Measurements from ENCODE around the gene TRAIP.

Gene TRAIP

GRCh38 chr3:49868862-49869466, 12.6 kb upstream of the TRAIP start:
- Histone ChIP-seq H3K4me1 (ENCODE audit: control insufficient read depth, insufficient read depth, low read length) (no peaks in the 10 kb centered on the region), H3K27ac (ENCODE audit: low read depth, low read length) (no peak overlapping the region), H3K4me3 (ENCODE audit: low read length) (peak overlapping the region; percentile 44), H3K36me3 (ENCODE audit: control insufficient read depth, insufficient read depth, low read length) (no peaks in the 10 kb centered on the region), H3K9ac (ENCODE audit: low read length) (no peak overlapping the region), H3K27me3 (ENCODE audit: control insufficient read depth, insufficient read depth, low read length) (peaks cover 15% of the 10 kb centered on the region)

GRCh38 chr3:49867871-49868321, 11.5 kb upstream of the TRAIP start:
- no peak overlapping the region for H3K4me3 ChIP-seq (ENCODE audit: low read length)
- no peak overlapping the region for H3K9ac ChIP-seq (ENCODE audit: low read length)
- no peak overlapping the region for H3K27ac ChIP-seq (ENCODE audit: low read depth, low read length)
- peaks cover 15% of the 10 kb centered on the region for H3K27me3 ChIP-seq (ENCODE audit: control insufficient read depth, insufficient read depth, low read length)
- H3K36me3 ChIP-seq (ENCODE audit: control insufficient read depth, insufficient read depth, low read length), result no peaks in the 10 kb centered on the region
- H3K4me1 ChIP-seq (ENCODE audit: control insufficient read depth, insufficient read depth, low read length), result no peaks in the 10 kb centered on the region

DNA sequence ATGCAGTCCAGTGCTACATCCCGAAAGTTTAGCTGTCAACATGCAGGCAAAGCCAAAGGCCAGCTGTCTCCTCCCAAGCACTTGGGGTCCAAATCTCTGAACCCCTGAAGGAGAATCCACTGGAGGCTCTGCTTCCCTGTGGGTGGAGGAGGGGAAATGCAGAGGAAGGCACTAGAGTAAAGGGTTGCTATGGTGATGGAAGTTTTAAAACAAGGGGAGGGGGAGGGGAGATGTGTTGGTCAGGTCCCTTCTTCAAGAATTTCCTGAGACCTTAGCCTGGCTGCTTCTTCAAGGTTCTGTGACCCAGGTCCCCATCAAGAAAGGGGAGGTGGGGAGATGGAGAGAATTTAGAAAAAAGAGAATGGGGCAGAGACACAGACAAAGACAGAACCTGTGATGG, 11.0 kb upstream of the TRAIP start:
- Histone ChIP-seq H3K27me3 (ENCODE audit: control insufficient read depth, insufficient read depth, low read length) (peaks cover 15% of the 10 kb centered on the region), H3K36me3 (ENCODE audit: control insufficient read depth, insufficient read depth, low read length) (no peaks in the 10 kb centered on the region), H3K9ac (ENCODE audit: low read length) (no peak overlapping the region), H3K4me1 (ENCODE audit: control insufficient read depth, insufficient read depth, low read length) (no peaks in the 10 kb centered on the region), H3K4me3 (ENCODE audit: low read length) (no peak overlapping the region), H3K27ac (ENCODE audit: low read depth, low read length) (no peak overlapping the region)

DNA sequence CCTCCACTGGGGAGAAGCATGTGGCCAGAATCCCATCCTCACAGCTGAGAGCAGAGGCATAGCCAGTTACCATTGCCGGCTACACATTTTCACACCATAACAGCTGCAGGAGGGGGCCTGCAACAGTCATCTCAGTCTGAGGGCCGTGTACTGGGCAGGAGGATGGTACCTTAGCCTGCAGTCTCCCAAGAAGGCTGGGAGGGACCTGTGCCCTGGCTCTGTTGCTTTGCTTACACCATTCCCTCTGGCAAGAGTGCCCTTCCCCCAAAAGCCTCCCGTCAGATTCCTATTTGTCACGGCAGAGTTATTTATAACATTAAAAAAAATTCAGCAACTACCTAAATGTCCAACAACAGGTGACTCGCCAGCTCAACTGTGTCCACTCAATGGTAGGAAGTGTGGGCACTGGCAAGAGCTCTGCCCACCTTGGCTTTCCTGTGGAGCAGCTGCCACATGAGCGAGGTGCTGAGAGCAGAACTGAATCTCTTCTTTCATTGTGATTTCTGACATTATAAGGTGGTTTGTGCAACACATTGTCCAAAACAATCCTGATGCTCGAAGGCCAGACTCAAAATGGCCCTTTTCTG, 8.9 kb upstream of the TRAIP start:
- Histone ChIP-seq H3K9ac (ENCODE audit: low read length) (no peak overlapping the region), H3K4me1 (ENCODE audit: control insufficient read depth, insufficient read depth, low read length) (no peaks in the 10 kb centered on the region), H3K4me3 (ENCODE audit: low read length) (no peak overlapping the region), H3K36me3 (ENCODE audit: control insufficient read depth, insufficient read depth, low read length) (no peaks in the 10 kb centered on the region), H3K27ac (ENCODE audit: low read depth, low read length) (no peak overlapping the region), H3K27me3 (ENCODE audit: control insufficient read depth, insufficient read depth, low read length) (peaks cover 10% of the 10 kb centered on the region)

GRCh38 chr3:49864505-49864904, 8.1 kb upstream of the TRAIP start:
- H3K4me3 ChIP-seq (ENCODE audit: low read length), result no peak overlapping the region
- no peak overlapping the region for H3K27ac ChIP-seq (ENCODE audit: low read depth, low read length)
- H3K36me3 ChIP-seq (ENCODE audit: control insufficient read depth, insufficient read depth, low read length), result no peaks in the 10 kb centered on the region
- no peaks in the 10 kb centered on the region for H3K4me1 ChIP-seq (ENCODE audit: control insufficient read depth, insufficient read depth, low read length)
- H3K27me3 ChIP-seq (ENCODE audit: control insufficient read depth, insufficient read depth, low read length), result peaks cover 5% of the 10 kb centered on the region
- no peak overlapping the region for H3K9ac ChIP-seq (ENCODE audit: low read length)

DNA sequence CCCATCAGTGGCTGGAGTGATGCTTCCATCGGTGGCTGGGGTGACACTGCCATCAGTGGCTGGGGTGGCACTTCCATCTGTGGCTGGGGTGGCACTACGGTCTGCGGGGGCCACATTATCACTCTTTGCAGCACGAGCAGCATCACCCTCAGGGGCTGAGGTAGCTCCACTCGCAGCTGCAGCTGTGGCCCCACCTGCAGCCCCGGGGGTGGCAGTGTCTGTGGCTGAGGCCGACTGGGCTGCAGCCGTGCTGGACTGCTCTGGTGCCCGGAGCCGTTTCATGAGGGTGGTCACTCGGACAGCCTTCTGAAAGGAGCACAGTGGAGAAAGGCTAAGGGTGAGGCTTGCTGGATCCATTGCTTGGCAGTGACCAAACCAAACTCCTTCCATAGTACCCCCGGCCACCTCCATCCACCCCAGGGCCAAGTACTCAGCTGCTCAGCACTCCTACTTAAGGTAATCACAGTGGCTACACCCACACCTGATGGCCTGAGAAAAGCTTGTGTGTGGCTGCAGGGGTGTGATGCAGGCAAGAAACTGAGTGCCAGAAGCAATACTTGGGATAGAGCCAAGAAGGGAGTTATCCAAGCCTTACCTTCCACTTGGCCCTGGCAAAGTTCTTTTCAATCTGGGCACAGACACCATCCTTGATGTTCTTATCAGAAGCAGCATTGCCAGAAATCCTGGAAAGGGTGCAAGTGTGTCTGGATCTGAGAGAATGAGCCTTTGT, 3.4 kb upstream of the TRAIP start:
- Histone ChIP-seq H3K36me3 (ENCODE audit: control insufficient read depth, insufficient read depth, low read length) (no peaks in the 10 kb centered on the region), H3K27me3 (ENCODE audit: control insufficient read depth, insufficient read depth, low read length) (no peaks in the 10 kb centered on the region), H3K27ac (ENCODE audit: low read depth, low read length) (no peak overlapping the region), H3K9ac (ENCODE audit: low read length) (no peak overlapping the region), H3K4me3 (ENCODE audit: low read length) (no peak overlapping the region), H3K4me1 (ENCODE audit: control insufficient read depth, insufficient read depth, low read length) (peaks cover 6% of the 10 kb centered on the region)

DNA sequence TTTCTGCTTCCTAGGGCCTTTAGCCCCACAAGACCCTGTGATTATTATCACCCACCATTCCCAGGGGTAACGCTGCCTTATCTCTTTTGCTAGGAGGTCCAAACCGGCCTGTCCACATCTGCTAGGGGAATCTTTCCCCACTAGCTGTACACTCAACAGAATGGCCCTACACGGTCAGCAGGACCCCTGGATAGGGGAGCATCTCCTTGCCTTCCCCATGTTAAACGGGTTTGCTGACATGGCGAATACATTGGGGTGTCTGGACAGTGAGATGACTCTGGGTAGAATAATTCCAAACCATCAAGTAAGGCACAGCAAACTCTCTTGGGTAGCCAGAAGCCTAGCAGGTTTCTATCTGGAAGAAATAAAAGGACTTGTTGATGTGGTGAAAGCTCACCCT, 702 bp downstream of the TRAIP start:
- Histone ChIP-seq H3K4me1 (ENCODE audit: control insufficient read depth, insufficient read depth, low read length) (peaks cover 6% of the 10 kb centered on the region), H3K4me3 (ENCODE audit: low read length) (peak overlapping the region; percentile 90), H3K27me3 (ENCODE audit: control insufficient read depth, insufficient read depth, low read length) (no peaks in the 10 kb centered on the region), H3K27ac (ENCODE audit: low read depth, low read length) (no peak overlapping the region), H3K9ac (ENCODE audit: low read length) (no peak overlapping the region), H3K36me3 (ENCODE audit: control insufficient read depth, insufficient read depth, low read length) (no peaks in the 10 kb centered on the region)

- H3K9ac ChIP-seq (ENCODE audit: low read length), result no peak overlapping the region
- no peak overlapping the region for H3K4me3 ChIP-seq (ENCODE audit: low read length)
- H3K4me1 ChIP-seq (ENCODE audit: control insufficient read depth, insufficient read depth, low read length), result no peaks in the 10 kb centered on the region
- no peaks in the 10 kb centered on the region for H3K27me3 ChIP-seq (ENCODE audit: control insufficient read depth, insufficient read depth, low read length)
- H3K27ac ChIP-seq (ENCODE audit: low read depth, low read length), result no peak overlapping the region
- H3K36me3 ChIP-seq (ENCODE audit: control insufficient read depth, insufficient read depth, low read length), result no peaks in the 10 kb centered on the region
These were observed 10.7 kb downstream of the TRAIP start for GRCh38 chr3:49845694-49846093.

DNA sequence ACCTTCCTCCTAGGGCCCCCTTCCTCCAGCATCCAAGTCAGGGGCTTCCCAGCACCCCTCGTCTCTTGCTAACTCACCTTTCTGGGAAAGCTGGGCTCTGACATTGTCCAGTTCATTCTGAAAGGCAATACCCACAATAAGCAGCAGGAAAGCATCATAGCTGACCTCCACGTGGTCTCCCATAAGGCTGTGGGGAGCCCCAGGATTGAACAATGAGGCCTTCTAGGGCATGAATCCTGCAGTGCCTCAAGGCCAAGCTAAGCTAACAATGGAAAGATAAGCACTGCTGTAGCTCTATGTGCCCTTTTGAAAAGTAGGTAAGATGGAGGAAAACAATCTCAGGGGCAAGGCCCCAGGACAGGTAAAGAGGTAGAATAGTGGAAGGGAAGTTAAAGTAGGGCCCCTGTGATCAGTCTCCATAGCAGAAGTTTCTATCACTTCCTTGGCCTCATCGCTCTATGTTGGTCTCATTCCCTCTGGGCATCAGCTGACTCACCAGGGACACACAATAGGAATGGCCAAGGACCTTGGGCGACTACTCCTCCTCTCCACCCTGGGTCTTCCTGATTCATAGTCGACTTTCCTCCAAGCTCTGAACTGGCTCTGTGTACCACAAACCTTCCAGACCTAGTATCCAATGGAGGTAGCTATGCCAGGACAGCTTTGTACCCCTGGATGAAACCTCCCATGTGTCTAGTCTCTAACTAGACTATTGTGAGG, 11.7 kb downstream of the TRAIP start:
- H3K4me3 ChIP-seq (ENCODE audit: low read length), result no peak overlapping the region
- no peak overlapping the region for H3K27ac ChIP-seq (ENCODE audit: low read depth, low read length)
- no peaks in the 10 kb centered on the region for H3K36me3 ChIP-seq (ENCODE audit: control insufficient read depth, insufficient read depth, low read length)
- H3K9ac ChIP-seq (ENCODE audit: low read length), result no peak overlapping the region
- peaks cover under 1% of the 10 kb centered on the region for H3K4me1 ChIP-seq (ENCODE audit: control insufficient read depth, insufficient read depth, low read length)
- H3K27me3 ChIP-seq (ENCODE audit: control insufficient read depth, insufficient read depth, low read length), result no peaks in the 10 kb centered on the region

DNA sequence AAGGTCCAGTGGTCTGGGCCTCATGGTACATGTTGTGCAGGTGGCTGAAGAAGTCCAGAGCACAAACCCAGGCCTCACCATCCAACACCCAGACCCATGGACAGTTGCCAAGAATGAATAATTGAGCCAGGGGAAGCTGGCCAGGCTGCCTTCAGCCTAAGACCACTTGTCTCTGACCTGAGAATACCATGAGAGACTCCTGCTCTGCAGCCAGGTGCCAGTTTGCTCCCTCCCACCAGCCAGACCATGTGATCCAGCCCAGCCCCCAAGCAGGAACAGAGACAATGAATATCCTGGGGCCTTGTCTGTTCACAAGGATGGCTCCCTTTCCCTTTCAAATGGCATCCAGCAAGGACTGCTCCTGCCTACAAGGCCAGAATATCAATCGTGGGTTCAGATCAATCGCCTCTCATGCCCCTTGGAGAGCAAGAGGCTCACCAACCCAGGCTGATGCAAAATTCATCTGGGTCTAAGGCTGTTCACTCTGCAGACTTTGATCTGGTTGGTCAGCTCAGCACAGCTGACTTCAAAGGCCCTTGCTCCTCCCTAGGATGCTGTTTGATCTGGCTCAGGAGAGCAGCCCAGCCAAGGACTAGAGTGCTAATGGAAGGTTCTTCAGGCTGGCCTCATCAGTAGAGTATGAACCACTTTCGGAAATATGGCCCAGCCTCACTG, 13.4 kb downstream of the TRAIP start:
- H3K27me3 ChIP-seq (ENCODE audit: control insufficient read depth, insufficient read depth, low read length), result no peaks in the 10 kb centered on the region
- peaks cover 4% of the 10 kb centered on the region for H3K4me1 ChIP-seq (ENCODE audit: control insufficient read depth, insufficient read depth, low read length)
- H3K36me3 ChIP-seq (ENCODE audit: control insufficient read depth, insufficient read depth, low read length), result no peaks in the 10 kb centered on the region
- H3K27ac ChIP-seq (ENCODE audit: low read depth, low read length), result no peak overlapping the region
- no peak overlapping the region for H3K4me3 ChIP-seq (ENCODE audit: low read length)
- no peak overlapping the region for H3K9ac ChIP-seq (ENCODE audit: low read length)

DNA sequence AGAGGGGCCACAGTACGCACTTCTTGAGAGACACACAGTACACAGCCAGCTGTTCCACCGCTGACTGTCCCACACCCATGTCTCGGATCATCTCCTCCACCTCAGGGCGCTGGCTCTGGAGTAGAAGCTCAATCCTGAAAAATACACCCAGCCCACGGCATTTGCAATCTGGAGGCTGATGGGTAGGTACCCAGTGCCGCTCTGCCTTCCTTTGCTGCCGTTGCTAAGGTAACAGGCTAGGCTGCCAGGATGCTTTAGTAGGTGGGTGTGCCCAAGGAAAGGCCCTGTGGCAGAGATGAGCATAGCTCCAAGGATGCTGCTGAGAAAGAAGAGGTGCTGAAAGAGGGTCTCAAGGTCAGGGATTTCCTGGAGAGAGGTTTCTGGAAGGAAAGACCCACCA, 14.6 kb downstream of the TRAIP start:
- Histone ChIP-seq H3K4me1 (ENCODE audit: control insufficient read depth, insufficient read depth, low read length) (peaks cover 4% of the 10 kb centered on the region), H3K9ac (ENCODE audit: low read length) (no peak overlapping the region), H3K27me3 (ENCODE audit: control insufficient read depth, insufficient read depth, low read length) (no peaks in the 10 kb centered on the region), H3K4me3 (ENCODE audit: low read length) (no peak overlapping the region), H3K36me3 (ENCODE audit: control insufficient read depth, insufficient read depth, low read length) (no peaks in the 10 kb centered on the region), H3K27ac (ENCODE audit: low read depth, low read length) (no peak overlapping the region)

DNA sequence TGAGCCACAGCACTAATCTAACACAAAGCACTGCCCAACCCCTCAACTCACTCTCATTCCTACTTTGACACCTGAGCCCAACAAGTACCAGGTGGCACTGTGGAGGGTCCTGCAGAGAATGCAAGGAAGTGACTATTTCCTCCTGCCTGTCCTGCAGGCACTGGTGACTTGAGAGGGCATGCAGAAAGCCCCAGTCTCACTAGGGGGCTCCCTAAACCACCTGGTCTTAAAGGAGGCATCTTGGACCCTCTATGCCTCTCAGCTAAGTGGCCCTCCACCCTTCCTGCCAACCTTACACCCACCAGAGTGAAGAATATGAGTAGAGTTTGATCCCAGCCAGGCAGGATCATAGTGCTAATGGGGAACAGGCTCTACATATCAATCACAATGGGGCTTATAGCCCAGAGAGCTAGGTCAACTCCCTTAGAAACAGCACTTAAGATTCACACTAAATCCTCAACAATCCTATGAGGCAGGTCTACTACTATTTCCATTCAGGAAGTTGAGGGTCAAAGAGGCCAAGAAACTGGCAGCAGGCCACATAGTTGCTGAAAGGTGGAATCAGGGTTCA, 15.2 kb downstream of the TRAIP start:
- Histone ChIP-seq H3K27ac (ENCODE audit: low read depth, low read length) (no peak overlapping the region), H3K27me3 (ENCODE audit: control insufficient read depth, insufficient read depth, low read length) (no peaks in the 10 kb centered on the region), H3K4me3 (ENCODE audit: low read length) (no peak overlapping the region), H3K9ac (ENCODE audit: low read length) (no peak overlapping the region), H3K36me3 (ENCODE audit: control insufficient read depth, insufficient read depth, low read length) (no peaks in the 10 kb centered on the region), H3K4me1 (ENCODE audit: control insufficient read depth, insufficient read depth, low read length) (peaks cover 4% of the 10 kb centered on the region)
